GM21737 (cell line): Measurements from ENCODE around the gene FAM177B.
"Not testable (repeated sequence)": the region's sequence is repeated elsewhere in the genome, so short reads cannot be mapped to it uniquely, and the experiment has no call there.

Experiments
- ATAC-seq: cut with Tn5 transposase; IDR thresholded peaks from one replicate; pipeline ENCODE4 v1.9.1; 2021; ENCODE audit warnings: mild to moderate bottlenecking, moderate library complexity; ENCODE audit not compliant: unreplicated experiment

The FAM177B gene

DNA sequence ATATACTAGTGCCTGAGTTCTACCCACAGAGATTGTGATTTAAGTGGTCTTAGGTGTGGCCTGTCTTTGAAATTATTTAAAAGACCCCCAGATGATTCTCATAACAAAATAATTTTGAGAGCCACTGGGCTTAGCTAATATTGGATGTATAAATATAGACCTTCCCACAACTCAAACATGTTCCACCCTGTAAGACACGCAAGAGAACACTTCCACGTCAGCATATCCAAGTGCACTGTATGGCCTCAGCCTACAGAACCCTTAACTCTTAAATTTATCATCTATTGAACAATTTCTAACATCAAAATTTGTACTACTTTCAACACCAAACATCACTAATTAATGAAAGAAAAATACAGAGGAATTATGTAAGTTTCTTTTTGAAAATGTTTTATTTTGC, 2.5 kb downstream of the FAM177B start:
- ATAC-seq: no peak

DNA sequence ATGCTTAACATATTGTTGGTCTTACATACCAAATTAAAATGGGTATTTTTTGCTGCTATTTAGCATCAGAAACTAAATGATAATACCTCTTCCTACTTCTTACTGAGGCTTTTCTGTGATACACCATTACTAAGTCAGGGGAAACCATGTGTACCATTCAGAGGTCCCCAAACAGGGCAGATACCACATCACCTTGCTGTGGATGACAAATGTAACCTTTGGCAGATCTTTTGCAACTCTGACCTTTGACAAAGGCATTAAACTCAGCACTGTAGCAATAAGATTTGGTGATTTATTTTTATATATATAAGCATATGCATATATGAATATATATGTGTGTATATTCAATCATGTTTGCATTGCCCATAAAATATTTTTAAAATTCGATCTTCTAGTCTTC, 2.9 kb downstream of the FAM177B start:
- no peak for ATAC-seq

DNA sequence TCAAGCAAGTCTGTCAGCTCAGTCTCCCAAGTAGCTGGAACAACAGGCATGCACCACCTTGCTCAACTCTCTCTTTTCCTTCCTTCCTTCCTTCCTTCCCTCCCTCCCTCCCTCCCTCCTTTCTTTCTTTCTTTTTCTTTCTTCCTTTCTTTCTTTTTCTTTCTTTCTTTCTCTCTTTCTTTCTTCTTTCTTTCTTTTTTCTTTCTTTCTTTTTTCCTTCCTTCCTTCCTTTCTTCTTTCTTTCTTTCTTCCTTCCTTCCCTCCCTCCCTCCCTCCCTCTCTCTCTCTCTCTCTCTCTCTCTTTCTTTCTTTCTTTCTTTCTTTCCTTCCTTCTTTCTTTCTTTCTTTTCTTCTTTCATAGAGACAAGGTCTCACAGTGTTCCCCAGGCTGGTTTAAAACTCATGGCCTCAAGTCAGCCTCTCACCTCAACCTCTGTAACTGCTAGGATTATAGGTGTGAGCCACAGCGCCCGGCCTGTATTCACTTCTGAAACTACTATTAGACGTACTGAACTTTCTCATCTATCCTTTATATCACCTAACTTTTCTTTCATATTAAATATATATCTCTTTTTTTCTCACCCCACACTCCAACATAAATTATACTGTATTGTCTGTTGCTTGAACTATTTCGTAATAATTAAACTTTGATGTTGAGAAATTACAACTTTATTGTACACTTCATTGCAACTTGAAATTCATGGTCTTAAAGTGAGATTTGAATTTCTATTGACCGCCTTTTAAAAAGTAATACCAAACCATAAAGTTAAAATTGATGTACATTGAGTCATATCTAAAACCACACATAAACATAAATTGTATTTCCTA, 4.8 kb downstream of the FAM177B start:
- ATAC-seq: not testable (repeated sequence)

DNA sequence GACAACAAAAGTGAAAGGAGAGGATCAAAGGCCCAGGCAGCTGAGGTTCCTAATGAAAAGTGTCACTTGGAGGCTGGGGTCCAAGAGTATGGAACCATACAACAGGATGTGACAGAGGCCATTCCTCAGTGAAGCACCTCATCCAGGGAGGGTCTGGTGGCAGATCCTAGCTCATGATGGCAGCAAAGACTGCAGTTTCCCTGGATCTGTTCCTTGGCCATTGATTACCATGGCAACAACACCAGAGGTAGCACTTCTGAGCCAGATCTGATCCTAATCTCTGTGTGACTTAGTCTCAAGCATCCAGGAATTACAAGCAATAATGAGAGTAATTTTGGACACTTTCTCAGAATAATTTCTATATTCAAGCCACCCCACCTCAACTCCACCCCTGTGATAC, 12.9 kb downstream of the FAM177B start:
- no peak for ATAC-seq

DNA sequence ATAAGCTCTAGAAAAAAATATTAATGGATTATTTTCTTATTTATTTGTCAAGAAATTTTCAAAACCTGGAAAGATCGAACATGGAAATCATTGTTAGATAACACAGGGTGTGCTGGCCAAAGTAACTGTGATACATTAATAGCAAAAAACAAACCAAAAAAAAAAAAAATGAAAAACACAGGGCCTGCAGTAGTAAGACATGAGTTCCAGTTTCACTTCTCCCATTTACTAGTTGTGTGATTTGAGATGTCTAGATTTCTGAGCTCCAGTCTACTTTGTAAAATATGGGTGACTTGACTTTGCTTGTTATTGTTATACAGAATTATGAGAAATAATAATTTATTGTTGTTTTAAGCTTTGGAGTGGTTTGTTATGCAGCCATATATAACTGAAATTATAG, 13.6 kb downstream of the FAM177B start:
- peak; percentile 66 for ATAC-seq

DNA sequence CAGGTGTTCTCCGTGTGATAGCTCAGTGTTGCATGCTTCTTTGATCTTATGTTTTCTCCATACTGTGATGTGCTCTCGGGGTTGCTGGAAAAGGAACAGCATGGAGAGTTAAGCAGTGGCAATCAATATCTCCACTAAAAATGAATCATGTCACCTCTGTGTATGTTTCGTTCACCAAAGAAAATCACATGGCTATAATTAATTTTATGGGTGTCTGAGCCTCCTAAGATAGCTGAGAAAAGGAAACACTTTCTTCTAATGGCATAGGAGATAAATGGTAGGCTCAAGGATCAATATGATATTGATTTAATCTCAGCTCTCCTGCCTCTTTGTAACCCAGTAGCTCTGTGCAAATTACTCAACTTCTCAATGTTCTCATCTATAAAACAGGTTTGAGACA, 14.3 kb downstream of the FAM177B start:
- no peak for ATAC-seq

DNA sequence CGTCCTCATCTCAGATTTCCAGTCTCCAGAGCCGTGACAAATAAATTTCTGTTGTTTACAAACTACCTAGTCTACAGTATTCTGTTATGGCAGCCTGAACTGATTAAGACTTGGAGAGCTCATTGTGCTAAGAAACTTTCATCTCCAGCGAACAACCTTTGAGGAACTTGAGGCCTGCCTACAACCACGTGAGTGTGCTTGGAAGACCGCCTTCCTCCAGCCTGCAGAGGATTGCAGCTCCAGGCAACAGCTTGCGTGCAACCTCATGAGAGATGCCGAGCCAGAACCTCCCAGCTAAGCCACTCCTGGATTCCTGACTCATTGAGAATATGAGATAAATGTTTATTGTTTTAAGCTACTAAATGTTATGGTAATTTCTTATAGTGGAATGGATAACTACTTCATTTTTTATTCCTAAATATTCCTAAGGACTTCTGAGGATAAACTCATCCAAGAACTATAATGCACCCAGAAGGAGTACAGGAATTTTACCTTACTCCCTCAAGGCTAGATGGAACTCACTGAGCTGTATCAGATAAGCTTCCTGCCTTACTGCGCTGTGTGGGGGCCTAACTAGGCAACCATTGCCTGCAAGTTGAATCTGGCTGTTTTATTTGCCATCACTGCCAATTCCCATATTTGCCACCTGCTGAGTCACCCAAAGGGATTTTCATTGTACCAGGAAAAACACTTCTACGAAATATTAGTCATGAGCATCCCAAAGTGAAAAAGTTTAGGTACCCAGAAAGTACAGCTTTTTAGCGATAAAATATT, 17.6 kb downstream of the FAM177B start:
- ATAC-seq: no peak

DNA sequence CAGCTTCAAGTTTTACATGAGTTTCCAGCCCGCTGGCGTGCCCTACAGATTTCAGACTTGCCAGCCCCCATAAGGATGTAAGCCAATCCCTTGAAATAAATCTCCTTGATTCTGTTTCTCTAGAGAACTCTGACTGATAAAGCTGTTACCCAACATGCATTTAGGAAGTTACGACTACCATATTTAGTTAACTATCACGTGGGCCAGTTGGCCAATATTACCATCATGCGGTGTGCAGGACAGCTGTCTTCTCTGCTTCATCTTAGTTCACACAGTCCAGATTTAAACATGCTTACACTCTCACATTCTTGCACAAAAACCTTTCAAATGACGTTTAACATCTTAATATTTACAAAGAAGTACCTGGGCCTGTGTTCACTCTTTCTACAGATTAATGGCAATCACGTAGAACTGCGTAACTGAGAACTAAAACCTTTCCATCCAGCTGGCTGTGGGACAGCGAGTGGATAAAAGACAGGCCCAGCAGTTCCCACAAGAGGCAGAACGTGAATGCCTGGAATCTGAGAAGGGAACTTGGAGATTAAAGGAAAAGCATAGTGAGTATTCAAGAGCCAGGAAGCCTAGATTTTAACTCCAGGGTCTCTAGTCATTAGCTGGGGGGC, 20.8 kb downstream of the FAM177B start:
- no peak for ATAC-seq

DNA sequence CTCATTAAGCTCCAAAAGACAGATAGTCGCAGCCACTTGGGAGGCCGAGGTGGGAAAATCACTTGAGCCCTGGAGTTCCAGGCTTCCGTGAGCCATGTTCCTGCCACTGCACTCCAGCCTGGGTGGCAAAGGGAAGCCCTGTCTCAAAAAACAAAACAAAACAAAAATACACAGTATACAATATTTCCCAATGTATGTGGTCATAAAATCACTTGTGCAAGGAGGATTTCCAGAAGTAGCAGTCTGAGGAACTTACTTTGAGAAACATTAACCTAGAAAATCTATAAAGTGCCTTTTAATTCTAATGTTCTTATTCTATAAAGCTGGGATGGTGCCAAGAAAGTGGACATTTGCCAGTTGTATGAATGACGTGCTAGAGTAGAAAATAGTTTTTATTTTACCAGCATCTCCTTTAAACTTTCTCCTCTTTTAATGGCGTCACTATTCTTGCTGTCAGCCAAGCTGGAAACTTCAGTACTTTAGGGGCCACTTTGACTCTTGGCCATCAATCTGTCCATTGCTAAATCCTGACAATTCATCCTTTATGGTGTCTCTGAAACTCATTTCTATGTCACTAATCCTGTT, 22.5 kb downstream of the FAM177B start:
- no peak for ATAC-seq

DNA sequence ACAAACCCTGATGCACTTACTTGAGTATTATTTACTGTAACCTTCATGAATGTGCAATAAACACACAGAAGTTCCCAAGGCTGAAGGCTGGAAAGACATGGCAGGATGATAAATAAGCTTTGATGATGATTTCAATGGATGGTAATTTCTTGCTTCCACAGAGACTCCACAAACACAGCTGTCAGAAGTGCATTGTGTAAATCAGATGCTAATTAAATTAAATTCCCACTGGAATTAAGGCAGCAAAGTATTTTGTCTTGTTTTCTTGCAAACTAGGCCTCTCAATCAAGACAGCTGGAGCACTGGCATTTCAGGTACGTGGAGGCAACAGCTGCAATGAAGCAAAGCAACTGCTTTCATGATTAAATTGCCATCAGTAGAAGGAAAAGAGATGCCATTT, 24.1 kb downstream of the FAM177B start:
- ATAC-seq: no peak

DNA sequence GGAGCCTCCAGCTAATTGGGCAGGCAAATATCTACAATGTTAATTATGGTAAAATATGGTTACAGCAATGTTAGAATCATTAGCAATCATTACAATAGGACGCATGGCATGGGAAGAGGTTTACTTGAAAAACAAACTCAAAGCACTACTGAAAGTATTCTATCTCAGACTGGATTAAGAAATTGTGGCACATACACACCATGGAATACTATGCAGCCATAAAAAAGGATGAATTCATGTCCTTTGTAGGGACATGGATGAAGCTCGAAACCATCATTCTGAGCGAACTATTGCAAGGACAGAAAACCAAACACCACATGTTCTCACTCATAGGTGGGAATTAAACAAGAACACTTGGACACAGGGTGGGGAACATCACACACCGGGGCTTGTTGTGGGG, 25.2 kb downstream of the FAM177B start:
- not testable (repeated sequence) for ATAC-seq

DNA sequence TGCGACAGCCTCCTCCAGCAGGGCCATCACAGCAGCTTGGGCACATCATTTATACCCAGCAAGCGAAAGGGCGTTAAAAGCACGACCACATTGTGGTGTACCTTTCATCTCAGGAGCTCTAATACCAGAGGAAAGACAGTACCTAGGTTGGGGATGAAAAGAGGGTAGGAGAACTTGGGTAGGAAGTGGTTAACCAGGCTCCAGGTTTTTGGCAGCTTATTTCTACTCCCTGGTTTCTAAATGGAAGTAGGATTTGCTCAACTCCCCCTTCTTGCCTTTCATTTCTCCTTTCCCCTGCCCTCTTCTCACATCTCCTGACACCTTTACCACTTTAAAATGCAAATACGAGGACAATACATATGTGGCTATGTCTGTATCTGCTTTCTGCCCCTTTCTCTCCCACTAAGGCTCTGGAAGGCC, 30.2 kb downstream of the FAM177B start:
- ATAC-seq: no peak

DNA sequence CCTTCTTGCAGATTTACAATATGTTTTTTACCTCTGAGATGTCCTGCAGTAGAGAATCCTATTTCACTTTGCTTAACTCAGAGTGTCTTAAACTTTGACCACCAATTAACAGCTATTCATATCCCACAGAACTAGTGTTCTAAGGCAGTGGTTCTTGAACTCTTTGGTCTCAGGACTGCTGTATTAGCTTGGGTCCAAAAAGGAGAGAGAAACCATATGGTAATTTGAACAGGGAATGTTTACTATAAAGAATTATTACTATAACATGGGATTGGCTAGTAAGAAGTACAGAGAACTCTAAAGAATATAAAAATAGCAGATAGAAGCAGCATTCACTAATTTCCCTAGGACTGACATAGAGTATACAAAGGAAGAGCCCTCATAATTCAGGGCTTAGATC, 31.6 kb downstream of the FAM177B start:
- no peak for ATAC-seq

DNA sequence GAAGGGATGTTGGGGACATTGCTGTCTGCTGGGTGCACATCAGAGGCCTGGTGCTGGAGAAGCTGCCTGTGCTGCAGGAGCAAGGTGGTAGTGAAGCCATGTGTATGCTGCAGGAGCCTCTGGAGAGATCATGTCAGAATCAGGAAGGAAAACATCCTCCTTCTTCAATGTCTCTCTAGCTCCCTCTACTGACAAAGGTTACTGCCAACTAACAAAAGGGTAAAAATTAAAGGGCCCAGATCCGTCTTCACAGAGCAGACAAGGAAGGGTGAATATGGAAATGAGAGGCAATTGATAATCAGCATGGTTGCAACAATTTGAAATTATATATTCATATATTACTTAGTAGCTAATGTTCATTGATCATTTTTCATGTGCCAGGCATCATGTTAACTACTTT, 32.2 kb downstream of the FAM177B start:
- ATAC-seq: no peak

DNA sequence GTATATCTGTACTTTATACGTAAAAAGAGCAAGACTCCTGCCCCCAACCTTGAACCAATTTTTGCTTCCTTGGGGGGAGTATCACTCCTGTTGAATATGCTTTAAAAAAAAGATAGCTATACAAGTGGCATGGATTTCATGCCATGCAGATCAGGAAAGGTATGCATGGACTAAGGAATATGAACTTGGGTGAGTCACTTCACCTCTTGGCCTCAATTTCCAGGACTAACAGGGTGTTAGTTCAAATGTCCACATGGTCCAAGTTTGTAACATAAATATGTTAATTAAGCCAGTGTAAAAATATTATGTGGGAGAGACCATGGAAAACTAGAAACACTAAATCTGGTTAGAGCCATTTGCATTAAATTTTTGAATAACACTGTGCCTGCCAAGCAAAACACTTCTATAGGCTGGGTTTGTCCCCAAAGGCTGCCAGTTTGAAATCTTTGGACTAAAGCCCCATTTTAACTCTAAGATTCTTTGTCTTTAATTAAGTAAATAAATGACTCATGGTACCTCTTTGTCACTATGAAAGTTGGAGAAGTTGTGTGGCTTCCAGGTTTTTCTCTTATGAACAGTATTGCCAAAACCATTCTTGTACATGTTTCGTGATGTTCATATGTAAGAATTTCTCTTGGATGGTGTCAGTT, 33.1 kb downstream of the FAM177B start:
- no peak for ATAC-seq

DNA sequence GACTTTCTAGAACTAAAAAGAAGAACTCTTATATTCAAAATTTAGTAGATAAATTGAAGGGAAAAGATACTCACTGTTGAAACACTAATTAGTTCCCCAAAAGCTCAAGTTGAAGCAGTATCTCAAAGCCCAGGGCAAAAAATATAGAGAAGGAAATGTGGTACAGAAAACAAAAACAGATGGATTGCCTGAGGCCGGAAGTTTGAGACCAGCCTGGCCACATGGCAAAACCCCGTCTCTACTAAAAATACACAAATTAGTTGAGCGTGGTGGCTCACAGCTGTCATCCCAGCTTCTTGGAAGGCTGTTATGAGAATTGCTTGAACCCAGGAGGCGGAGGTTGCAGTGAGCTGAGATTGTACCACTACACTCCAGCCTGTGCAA, 36.0 kb downstream of the FAM177B start:
- ATAC-seq: peak; percentile 84

DNA sequence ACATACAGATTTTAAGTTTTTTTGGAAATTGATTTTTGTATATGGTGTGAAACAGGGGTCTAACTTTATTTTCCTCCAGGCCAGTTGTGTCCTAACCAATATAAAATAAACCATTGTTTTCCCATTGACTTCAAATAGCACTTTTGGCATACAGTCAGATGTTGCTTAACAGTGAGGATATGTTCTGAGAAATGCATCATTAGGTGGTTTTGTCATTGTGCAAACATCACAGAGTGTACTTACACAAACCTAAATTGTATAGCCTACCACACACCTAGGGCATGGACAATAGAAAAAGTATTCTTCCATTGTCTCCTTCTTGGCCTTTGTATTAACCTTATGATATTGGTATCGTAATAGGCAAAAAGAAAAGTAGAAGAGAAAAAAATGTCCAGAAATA, 40.5 kb downstream of the FAM177B start:
- no peak for ATAC-seq

DNA sequence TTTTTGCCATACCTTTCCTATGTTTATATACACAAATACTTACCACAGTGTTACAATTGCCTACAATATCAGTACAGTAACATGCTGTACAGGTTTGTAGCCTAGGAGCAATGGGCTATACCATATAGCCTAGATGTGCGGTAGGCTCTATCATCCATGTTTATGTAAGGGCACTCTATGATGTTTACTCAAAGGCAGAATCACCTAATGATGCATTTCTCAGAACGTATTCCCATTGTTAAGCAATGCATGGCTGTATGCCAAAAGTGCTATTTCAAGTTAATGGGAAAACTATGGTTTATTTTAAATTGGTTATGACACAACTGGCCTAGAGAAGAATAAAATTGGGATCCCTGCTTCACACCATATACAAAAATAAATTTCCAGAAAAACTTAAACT, 41.0 kb downstream of the FAM177B start:
- ATAC-seq: no peak

DNA sequence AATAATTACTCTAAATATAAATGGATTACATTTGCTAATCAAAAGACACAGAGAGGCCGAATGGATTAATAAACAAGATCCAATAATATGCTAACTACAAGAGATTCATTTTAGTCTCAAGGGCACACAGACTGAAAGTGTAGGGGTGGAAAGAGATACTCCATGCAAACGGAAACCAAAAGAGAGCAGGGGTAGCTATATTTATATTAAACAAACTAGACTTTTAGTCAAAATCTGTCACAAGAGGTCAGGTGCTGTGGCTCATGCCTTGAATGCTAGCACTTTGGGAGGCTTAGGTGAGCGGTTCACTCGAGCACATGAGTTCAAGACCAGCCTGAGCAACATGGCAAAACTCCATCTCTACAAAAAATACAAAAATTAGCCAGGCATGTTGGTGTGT, 44.2 kb downstream of the FAM177B start:
- ATAC-seq: no peak

DNA sequence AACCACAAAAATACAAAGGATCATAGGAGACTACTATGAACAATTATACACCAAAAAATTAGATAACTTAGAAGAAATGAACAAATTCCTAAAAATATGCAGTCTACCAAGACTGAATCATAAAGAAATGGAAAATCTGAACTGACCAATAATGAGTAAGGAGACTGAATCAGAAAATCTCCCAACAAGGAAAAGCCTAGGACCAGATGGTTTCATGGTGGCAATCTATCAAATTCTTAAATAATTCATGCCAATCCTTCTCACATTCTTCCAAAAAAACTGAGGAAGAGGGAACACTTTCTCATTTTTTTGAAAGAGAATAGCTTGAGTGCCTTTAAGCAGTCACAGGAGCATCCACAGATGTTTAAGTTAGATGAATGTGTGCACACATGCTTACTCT, 46.0 kb downstream of the FAM177B start:
- no peak for ATAC-seq

DNA sequence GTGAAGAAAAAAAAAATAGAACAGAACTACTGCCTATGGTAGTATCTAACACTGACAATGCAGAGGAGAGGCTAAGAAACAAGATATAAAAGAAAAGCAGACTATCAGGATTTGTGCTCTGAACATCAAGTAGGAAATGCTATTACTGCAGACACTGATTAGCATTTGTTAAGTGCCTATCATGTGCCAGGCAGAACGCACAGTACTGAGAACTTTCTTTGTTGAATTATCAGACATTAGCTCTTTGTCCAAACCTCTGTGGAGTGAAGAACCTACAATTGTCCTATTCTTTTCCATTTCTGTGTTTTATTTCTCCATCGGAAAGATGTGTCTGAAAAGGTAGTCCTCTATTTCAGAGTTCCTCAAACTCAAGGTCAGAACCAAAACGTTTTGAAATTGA, 47.4 kb downstream of the FAM177B start:
- ATAC-seq: no peak
